GM12891 (cell line): Measurements from ENCODE around the gene ARF4.

ENCODE experiments used
- POLR2A ChIP-seq: IDR thresholded peaks from 2 replicates; pipeline ENCODE4 v1.6.1; 2011; ENCODE audit warnings: low read depth, low read length, control low read depth
- TAF1 ChIP-seq: IDR thresholded peaks from 2 replicates; pipeline ENCODE4 v1.6.1; 2011; ENCODE audit warnings: low read depth, low read length, control low read depth

DNA sequence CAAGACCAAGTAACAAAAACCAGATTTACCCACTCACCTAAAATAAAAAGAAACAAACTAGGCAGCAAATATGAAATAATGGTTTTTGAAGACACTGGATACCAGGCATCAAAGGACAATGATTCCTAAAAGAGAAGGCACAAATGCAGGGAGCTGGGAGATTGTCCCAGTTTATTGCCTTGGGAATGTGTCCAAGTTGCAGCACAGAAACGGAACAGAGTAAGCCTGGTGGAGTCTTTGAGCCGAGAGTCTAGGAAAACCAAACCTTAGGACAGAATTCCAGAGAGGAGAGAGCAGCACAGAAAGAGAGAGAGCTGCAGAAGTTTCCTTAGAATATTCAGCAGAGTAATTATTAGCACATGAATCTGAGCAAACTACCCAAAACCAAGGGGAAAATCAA, 7.8 kb upstream of the ARF4 start:
- no peak for TF ChIP-seq TAF1
- TF ChIP-seq POLR2A, result no peak
